Neural cell (in vitro differentiated cells): Measurements from ENCODE around the gene ADSS1. TPM values are rescaled to one million over a fixed set of nuclear protein-coding genes. Genes with fewer than 3 reads are reported as not detected.

Experiments
- H2AFZ ChIP-seq: fragments of 200-600, 300-800 bp; sonication (generic), shearing (Covaris generic); 2 replicates; pipeline ENCODE4 v1.6.0; 2014; ENCODE audit warnings: low read depth, mild to moderate bottlenecking, antibody characterized with exemption, low read length, moderate library complexity
- H3F3A ChIP-seq: fragments of 200-600 bp; shearing (Covaris generic); 2 replicates; pipeline ENCODE4 v1.6.1; 2016; ENCODE audit warnings: mild to moderate bottlenecking, moderate library complexity, mixed read lengths, antibody characterized with exemption, low read length; ENCODE audit not compliant: insufficient read depth, poor library complexity, severe bottlenecking
- H3K27ac ChIP-seq: fragments of 200-600, 300-800 bp; sonication (generic), shearing (Covaris generic); 2 replicates; pipeline ENCODE4 v1.5.1; 2014; ENCODE audit warnings: mild to moderate bottlenecking, low read length, moderate library complexity
- H3K27me3 ChIP-seq: fragments of 300-800, 200-600 bp; sonication (generic), shearing (Covaris generic); 2 replicates; pipeline ENCODE4 v1.6.0; 2014; ENCODE audit warnings: mild to moderate bottlenecking, low read depth, low read length, moderate library complexity; ENCODE audit not compliant: insufficient read depth
- H3K36me3 ChIP-seq: fragments of 300-800, 200-600 bp; sonication (generic), shearing (Covaris generic); 2 replicates; pipeline ENCODE4 v1.5.1; 2014; ENCODE audit warnings: mild to moderate bottlenecking, antibody characterized with exemption, low read length, moderate library complexity; ENCODE audit not compliant: insufficient read depth
- H3K4me2 ChIP-seq: fragments of 300-800, 200-600 bp; sonication (generic), shearing (Covaris generic); 2 replicates; pipeline ENCODE4 v1.6.0; 2014; ENCODE audit warnings: mild to moderate bottlenecking, low read length
- H3K4me3 ChIP-seq: fragments of 300-800, 200-600 bp; sonication (generic), shearing (Covaris generic); 2 replicates; pipeline ENCODE4 v1.5.1; 2014; ENCODE audit warnings: mild to moderate bottlenecking, low read length, moderate library complexity
- H3K79me2 ChIP-seq: fragments of 200-600 bp; shearing (Covaris generic); replicated peaks from 2 replicates; pipeline ENCODE4 v1.6.0; 2014; ENCODE audit warnings: mild to moderate bottlenecking, low read length, moderate library complexity; ENCODE audit not compliant: insufficient read depth
- H3K9ac ChIP-seq: fragments of 300-800, 200-600 bp; sonication (generic), shearing (Covaris generic); 2 replicates; pipeline ENCODE4 v1.6.1; 2016; ENCODE audit warnings: mild to moderate bottlenecking, low read length, mixed read lengths
- H3K9me2 ChIP-seq: fragments of 200-600 bp; shearing (Covaris generic); 2 replicates; pipeline ENCODE4 v1.6.1; 2016; ENCODE audit warnings: mild to moderate bottlenecking, low read length, mixed read lengths; ENCODE audit not compliant: insufficient read depth
- H3K9me3 ChIP-seq: fragments of 200-600, 300-800 bp; sonication (generic), shearing (Covaris generic); 2 replicates; pipeline ENCODE4 v1.6.1; 2016; ENCODE audit warnings: mild to moderate bottlenecking, mixed run types, low read length, moderate library complexity, mixed read lengths
- H4K20me1 ChIP-seq: fragments of 200-600 bp; shearing (Covaris generic); 2 replicates; pipeline ENCODE4 v1.6.1; 2016; ENCODE audit warnings: mild to moderate bottlenecking, mixed run types; ENCODE audit not compliant: insufficient read depth
- CTCF ChIP-seq: fragments of 450-650 bp; IDR thresholded peaks from 2 replicates; pipeline ENCODE4 v1.5.1; 2014; ENCODE audit warnings: antibody characterized with exemption, mild to moderate bottlenecking, moderate library complexity; ENCODE audit not compliant: poor library complexity, severe bottlenecking
- EP300 ChIP-seq: fragments of 450-650 bp; conservative IDR thresholded peaks from 2 replicates; pipeline ENCODE4 v1.6.1; 2014; ENCODE audit warnings: antibody characterized with exemption, mild to moderate bottlenecking, moderate library complexity; ENCODE audit not compliant: poor library complexity, severe bottlenecking
- EZH2 ChIP-seq: fragments of 200-600, 300-800 bp; shearing (Covaris generic), sonication (generic); IDR thresholded peaks from 2 replicates; pipeline ENCODE4 v1.6.1; 2014; ENCODE audit warnings: antibody characterized with exemption, low read length, borderline replicate concordance, mild to moderate bottlenecking; ENCODE audit not compliant: insufficient read depth, poor library complexity, severe bottlenecking
- MXI1 ChIP-seq: fragments of 450-650 bp; conservative IDR thresholded peaks from 2 replicates; pipeline ENCODE4 v1.6.1; 2014; ENCODE audit warnings: antibody characterized with exemption, mild to moderate bottlenecking; ENCODE audit not compliant: poor library complexity, severe bottlenecking
- POLR2AphosphoS5 ChIP-seq: IDR thresholded peaks from 2 replicates; pipeline ENCODE4 v1.6.1; 2012
- RAD21 ChIP-seq: fragments of 450-650 bp; conservative IDR thresholded peaks from 2 replicates; pipeline ENCODE4 v1.6.1; 2014; ENCODE audit warnings: antibody characterized with exemption, mild to moderate bottlenecking, moderate library complexity
- REST ChIP-seq: IDR thresholded peaks from 2 replicates; pipeline ENCODE4 v1.6.1; 2012; ENCODE audit warnings: borderline replicate concordance
- SMC3 ChIP-seq: fragments of 450-650 bp; conservative IDR thresholded peaks from 2 replicates; pipeline ENCODE4 v1.6.1; 2014; ENCODE audit warnings: antibody characterized with exemption, mild to moderate bottlenecking, moderate library complexity; ENCODE audit not compliant: poor library complexity
- TAF1 ChIP-seq: IDR thresholded peaks from 2 replicates; pipeline ENCODE4 v1.6.1; 2012; ENCODE audit warnings: low read depth
- polyA plus RNA-seq: library from polyadenylated mRNA; depleted of rRNA; stranded (reverse); fragments of >200 nt; gene quantifications from 2 replicates; pipeline ENCODE4 v1.2.3, GENCODE V29; 2014

Gene ADSS1
- polyA plus RNA-seq, 1 donor from 2014 or later, result 4.3 TPM

GRCh38 chr14:104734051-104734587, 10.1 kb downstream of the ADSS1 start:
- Histone ChIP-seq H3K27ac (no peak overlapping the region), H3K9ac (no peak overlapping the region), H2AFZ (no peak overlapping the region), H3K4me2 (no peak overlapping the region), H3K9me3 (no peaks in the 10 kb centered on the region), H3F3A (no peaks in the 10 kb centered on the region), H3K27me3 (no peaks in the 10 kb centered on the region), H3K36me3 (no peaks in the 10 kb centered on the region), H4K20me1 (no peaks in the 10 kb centered on the region), H3K4me3 (no peak overlapping the region), H3K9me2 (no peaks in the 10 kb centered on the region), H3K79me2 (no peaks in the 10 kb centered on the region)
- no peak for TF ChIP-seq POLR2AphosphoS5
- TF ChIP-seq EZH2, result no peak
- TF ChIP-seq REST, result no peak
- TF ChIP-seq TAF1, result no peak
- no peak for TF ChIP-seq CTCF
- TF ChIP-seq RAD21, result no peak
- TF ChIP-seq EP300, result no peak
- no peak for TF ChIP-seq SMC3
- no peak for TF ChIP-seq MXI1

- H3K27me3 ChIP-seq, result no peaks in the 10 kb centered on the region
- H3K9me2 ChIP-seq, result no peaks in the 10 kb centered on the region
- no peak overlapping the region for H3K27ac ChIP-seq
- H3K36me3 ChIP-seq, result no peaks in the 10 kb centered on the region
- no peaks in the 10 kb centered on the region for H4K20me1 ChIP-seq
- no peaks in the 10 kb centered on the region for H3F3A ChIP-seq
- no peak overlapping the region for H3K4me2 ChIP-seq
- TF ChIP-seq CTCF (no peak), TAF1 (no peak), EP300 (no peak), POLR2AphosphoS5 (no peak), SMC3 (no peak), REST (no peak), RAD21 (no peak)
- no peaks in the 10 kb centered on the region for H3K79me2 ChIP-seq
- no peak overlapping the region for H3K4me3 ChIP-seq
- H2AFZ ChIP-seq, result no peak overlapping the region
- no peak overlapping the region for H3K9ac ChIP-seq
- H3K9me3 ChIP-seq, result no peaks in the 10 kb centered on the region
These were observed 10.6 kb downstream of the ADSS1 start for GRCh38 chr14:104734601-104734990.
